Mucosa of rectum (tissue), 2 donors: ENCODE measurements around the gene RCHY1.

Source experiments
- H3K27ac ChIP-seq, 2 donors: one replicate each; pipeline ENCODE4 v1.7.0; 2013; ENCODE audit warnings: inconsistent platforms in 2 of 2, low read depth in 2 of 2, low read length in 2 of 2
- H3K27me3 ChIP-seq, 2 donors: one replicate each; pipeline ENCODE4 v1.7.0; 2013; ENCODE audit warnings: low read length in 2 of 2; ENCODE audit not compliant: control insufficient read depth in 2 of 2, insufficient read depth in 2 of 2
- H3K36me3 ChIP-seq, 2 donors: one replicate each; pipeline ENCODE4 v1.7.0; 2013; ENCODE audit warnings: low read length in 2 of 2; ENCODE audit not compliant: control insufficient read depth in 2 of 2, insufficient read depth in 2 of 2
- H3K4me1 ChIP-seq, 2 donors: one replicate each; pipeline ENCODE4 v1.7.0; 2013; ENCODE audit warnings: low read length in 2 of 2, mild to moderate bottlenecking in 1 of 2; ENCODE audit not compliant: control insufficient read depth in 2 of 2, insufficient read depth in 2 of 2
- H3K4me3 ChIP-seq, 2 donors: one replicate each; pipeline ENCODE4 v1.7.0; 2013; ENCODE audit warnings: low read length in 2 of 2
- H3K9ac ChIP-seq, 2 donors: one replicate each; pipeline ENCODE4 v1.7.0; 2013; ENCODE audit warnings: low read length in 2 of 2, low read depth in 1 of 2, mild to moderate bottlenecking in 1 of 2
- H3K9me3 ChIP-seq, 2 donors: one replicate each; pipeline ENCODE4 v1.7.0; 2013; ENCODE audit warnings: low read length in 2 of 2; ENCODE audit not compliant: control insufficient read depth in 2 of 2
- donor health status: healthy.
- donor health status: Normal muscosa, but diverticular disease.

Gene RCHY1

DNA sequence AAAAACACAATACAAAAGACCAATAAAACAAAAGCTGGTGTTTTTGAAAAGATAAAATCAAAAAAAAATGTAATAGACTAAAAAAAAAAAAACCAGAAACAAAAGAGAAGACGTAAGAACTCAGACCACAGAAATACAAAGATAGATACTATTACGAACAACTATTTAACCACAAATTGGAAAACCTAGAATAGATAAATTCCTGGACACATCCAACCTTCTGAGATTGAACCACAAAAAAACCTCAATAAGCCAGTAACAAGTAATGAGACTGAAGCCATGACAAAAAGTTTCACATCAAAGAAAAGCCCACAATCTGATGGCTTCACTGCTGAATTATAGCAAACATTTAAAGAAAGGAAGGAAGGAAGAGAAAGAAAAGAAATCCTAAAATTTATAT lies 16.2 kb downstream of the RCHY1 start:
- H3K9me3 ChIP-seq: no peaks in the 10 kb centered on the region
- no peaks in the 10 kb centered on the region for H3K27me3 ChIP-seq
- H3K4me1 ChIP-seq: no peaks in the 10 kb centered on the region
- H3K36me3 ChIP-seq: peaks cover 25 to 31% of the 10 kb centered on the region in 2 donors
- H3K9ac ChIP-seq: no peak overlapping the region
- H3K27ac ChIP-seq: no peak overlapping the region
- H3K4me3 ChIP-seq: no peak overlapping the region

DNA sequence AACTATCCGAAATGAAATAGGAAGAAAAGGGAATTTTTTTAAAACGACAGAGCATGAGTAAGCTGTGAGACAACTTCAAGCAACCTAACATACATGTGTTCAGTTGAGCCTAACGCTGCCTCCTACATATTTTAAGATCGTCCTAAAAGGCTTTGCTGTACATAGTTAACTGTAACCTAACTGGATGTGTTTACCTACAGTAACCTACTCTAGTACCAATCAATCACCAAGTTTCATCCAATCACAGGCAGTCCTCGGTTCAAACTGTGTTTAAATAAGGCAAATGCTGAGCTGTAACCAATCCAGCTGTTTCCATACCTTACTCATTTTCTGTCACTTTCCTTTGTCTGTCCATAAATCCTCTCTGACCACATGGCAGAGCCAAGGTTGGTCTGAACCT lies 17.1 kb downstream of the RCHY1 start:
- no peaks in the 10 kb centered on the region for H3K27me3 ChIP-seq
- peaks cover 23 to 31% of the 10 kb centered on the region in 2 donors for H3K36me3 ChIP-seq
- no peaks in the 10 kb centered on the region for H3K9me3 ChIP-seq
- no peak overlapping the region for H3K9ac ChIP-seq
- H3K27ac ChIP-seq: no peak overlapping the region
- no peak overlapping the region for H3K4me3 ChIP-seq
- H3K4me1 ChIP-seq: no peaks in the 10 kb centered on the region

- Histone ChIP-seq H3K9me3 (no peaks in the 10 kb centered on the region), H3K9ac (no peak overlapping the region), H3K4me3 (no peak overlapping the region), H3K27me3 (no peaks in the 10 kb centered on the region), H3K27ac (no peak overlapping the region), H3K4me1 (no peaks in the 10 kb centered on the region), H3K36me3 (peaks cover 28 to 35% of the 10 kb centered on the region in 2 donors)
These were observed 17.8 kb downstream of the RCHY1 start for GRCh38 chr4:75496406-75496805.

DNA sequence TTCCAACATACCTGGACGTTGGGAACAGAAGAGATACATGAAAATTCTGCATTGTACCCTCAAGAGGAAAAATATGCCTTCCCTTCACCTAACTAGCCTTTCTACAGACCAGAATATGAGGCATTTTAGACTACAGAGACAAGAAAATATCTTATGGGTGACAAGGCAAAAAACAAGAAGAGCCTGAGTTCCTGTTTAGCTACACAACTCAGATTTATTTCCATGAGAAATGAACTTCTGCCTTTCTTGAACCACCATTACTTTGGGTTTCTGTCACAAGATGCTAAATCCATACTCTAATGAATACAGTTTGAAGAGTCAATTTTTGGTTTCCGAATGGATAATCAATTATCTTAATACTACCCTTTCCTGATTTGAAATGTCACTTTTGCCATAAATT lies 18.7 kb downstream of the RCHY1 start:
- H3K36me3 ChIP-seq: peaks cover 34 to 40% of the 10 kb centered on the region in 2 donors
- no peak overlapping the region for H3K27ac ChIP-seq

GRCh38 chr4:75494563-75494962 lies 19.6 kb downstream of the RCHY1 start:
- no peaks in the 10 kb centered on the region for H3K9me3 ChIP-seq
- H3K36me3 ChIP-seq: peaks cover 39 to 48% of the 10 kb centered on the region in 2 donors
- no peak overlapping the region for H3K4me3 ChIP-seq
- H3K9ac ChIP-seq: no peak overlapping the region
- H3K27me3 ChIP-seq: no peaks in the 10 kb centered on the region
- H3K27ac ChIP-seq: no peak overlapping the region
- H3K4me1 ChIP-seq: no peaks in the 10 kb centered on the region

More for the DNA sequence above, 18.7 kb downstream of the RCHY1 start:
- no peaks in the 10 kb centered on the region for H3K27me3 ChIP-seq
- H3K4me1 ChIP-seq: no peaks in the 10 kb centered on the region
- no peak overlapping the region for H3K9ac ChIP-seq
- H3K9me3 ChIP-seq: no peaks in the 10 kb centered on the region
- H3K4me3 ChIP-seq: no peak overlapping the region

DNA sequence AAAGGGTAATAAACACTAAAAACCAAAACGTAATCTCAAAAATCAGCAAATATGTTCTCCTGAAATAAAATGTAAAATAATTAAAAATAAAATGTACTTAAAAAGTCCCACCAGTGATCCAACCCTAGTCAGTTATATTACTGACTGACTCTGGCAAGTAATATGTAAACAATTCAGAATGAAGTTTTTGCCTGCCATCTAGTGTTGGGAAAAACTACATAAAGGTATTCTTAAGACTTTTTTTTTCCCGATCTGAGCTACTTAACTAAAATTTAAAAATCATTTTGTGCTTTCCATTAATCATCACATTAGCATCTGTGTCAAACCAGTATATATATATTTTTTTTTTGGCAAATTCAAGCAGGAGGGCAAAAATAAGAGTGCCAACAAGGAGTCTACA lies 24.0 kb downstream of the RCHY1 start:
- Histone ChIP-seq H3K27ac (no peak overlapping the region), H3K9me3 (no peaks in the 10 kb centered on the region), H3K4me1 (no peaks in the 10 kb centered on the region), H3K27me3 (no peaks in the 10 kb centered on the region), H3K9ac (no peak overlapping the region), H3K36me3 (peaks cover 36 to 50% of the 10 kb centered on the region in 2 donors), H3K4me3 (no peak overlapping the region)

GRCh38 chr4:75484190-75484589 lies 30.0 kb downstream of the RCHY1 start:
- peaks cover 39 to 46% of the 10 kb centered on the region in 2 donors for H3K36me3 ChIP-seq
- no peak overlapping the region for H3K9ac ChIP-seq
- H3K4me3 ChIP-seq: no peak overlapping the region
- no peaks in the 10 kb centered on the region for H3K27me3 ChIP-seq
- no peaks in the 10 kb centered on the region for H3K4me1 ChIP-seq
- no peaks in the 10 kb centered on the region for H3K9me3 ChIP-seq
- H3K27ac ChIP-seq: no peak overlapping the region

DNA sequence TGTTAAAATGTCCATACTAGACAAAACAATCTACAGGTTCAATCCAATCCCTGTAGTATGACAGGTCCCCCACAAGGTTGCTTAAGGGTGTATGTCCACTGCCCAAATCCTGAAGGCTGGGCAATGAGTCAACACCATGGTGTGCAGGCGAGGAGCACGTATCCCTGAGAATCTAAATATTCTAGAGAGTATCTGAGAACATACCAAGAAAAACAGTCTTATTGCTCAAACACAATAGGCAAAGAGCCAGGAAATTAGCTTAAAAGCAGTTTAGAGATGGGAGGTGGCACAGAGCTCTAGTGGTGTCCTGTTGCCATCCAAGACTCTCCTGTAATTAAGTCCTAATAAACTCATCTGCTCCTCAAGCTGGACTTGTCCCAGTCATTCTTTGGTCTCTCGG lies 37.0 kb downstream of the RCHY1 start:
- H3K9ac ChIP-seq: no peak overlapping the region
- H3K4me3 ChIP-seq: no peak overlapping the region
- H3K4me1 ChIP-seq: no peaks in the 10 kb centered on the region
- H3K27me3 ChIP-seq: no peaks in the 10 kb centered on the region
- no peaks in the 10 kb centered on the region for H3K9me3 ChIP-seq
- no peak overlapping the region for H3K27ac ChIP-seq
- H3K36me3 ChIP-seq: peaks cover 32 to 37% of the 10 kb centered on the region in 2 donors

GRCh38 chr4:75470738-75471137 lies 43.5 kb downstream of the RCHY1 start:
- peaks cover 0 to 4% of the 10 kb centered on the region in 2 donors for H3K36me3 ChIP-seq
- H3K27me3 ChIP-seq: no peaks in the 10 kb centered on the region
- H3K9me3 ChIP-seq: no peaks in the 10 kb centered on the region
- no peak overlapping the region for H3K27ac ChIP-seq
- H3K4me1 ChIP-seq: no peaks in the 10 kb centered on the region
- H3K9ac ChIP-seq: no peak overlapping the region
- no peak overlapping the region for H3K4me3 ChIP-seq

DNA sequence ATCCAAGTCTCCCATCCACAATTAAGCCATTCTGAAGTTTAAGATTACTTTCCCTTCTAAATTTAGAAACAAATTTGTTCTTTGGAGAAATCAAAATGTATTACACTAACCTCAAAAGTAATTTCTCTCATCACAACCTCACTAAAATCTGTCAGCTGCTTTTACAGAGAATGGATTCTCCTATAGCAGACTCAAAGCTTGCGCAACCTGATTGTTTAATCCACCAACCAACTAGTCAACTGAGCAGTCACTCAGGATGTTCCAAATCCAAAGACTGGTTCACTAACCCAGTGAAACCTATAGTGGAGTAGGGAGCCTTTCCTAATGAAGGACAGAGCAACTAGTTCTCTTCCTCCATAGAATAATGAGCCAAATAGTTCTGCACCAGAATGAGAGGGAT lies 44.3 kb downstream of the RCHY1 start:
- Histone ChIP-seq H3K9me3 (no peaks in the 10 kb centered on the region), H3K4me3 (no peak overlapping the region), H3K27ac (no peak overlapping the region), H3K27me3 (no peaks in the 10 kb centered on the region), H3K9ac (no peak overlapping the region), H3K36me3 (peaks cover 0 to 4% of the 10 kb centered on the region in 2 donors), H3K4me1 (no peaks in the 10 kb centered on the region)

DNA sequence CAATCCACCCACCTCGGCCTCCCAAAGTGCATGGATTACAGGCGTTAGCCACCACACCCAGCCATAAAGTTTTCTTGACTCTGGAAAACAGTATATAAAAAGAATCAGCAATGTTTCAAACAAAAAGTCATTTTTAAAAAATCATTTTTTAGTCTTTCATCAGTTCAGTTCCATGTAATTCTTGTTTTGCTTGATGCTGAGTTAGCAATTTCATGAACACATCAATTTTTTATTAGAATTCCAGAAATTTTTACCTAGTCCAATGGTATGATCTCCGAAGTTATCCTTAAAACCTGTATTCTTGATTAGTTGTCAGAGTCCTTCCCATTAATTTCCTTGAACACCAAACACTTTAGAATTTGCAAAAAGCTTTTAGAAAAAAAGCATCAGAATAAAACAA lies 56.8 kb downstream of the RCHY1 start:
- H3K36me3 ChIP-seq: no peaks in the 10 kb centered on the region
- H3K27ac ChIP-seq: no peak overlapping the region
- H3K4me1 ChIP-seq: no peaks in the 10 kb centered on the region
- H3K9ac ChIP-seq: no peak overlapping the region
- H3K9me3 ChIP-seq: no peaks in the 10 kb centered on the region
- H3K4me3 ChIP-seq: no peak overlapping the region
- H3K27me3 ChIP-seq: no peaks in the 10 kb centered on the region
